Measurements from ENCODE around the gene PAQR8.

Gene PAQR8, protein sequence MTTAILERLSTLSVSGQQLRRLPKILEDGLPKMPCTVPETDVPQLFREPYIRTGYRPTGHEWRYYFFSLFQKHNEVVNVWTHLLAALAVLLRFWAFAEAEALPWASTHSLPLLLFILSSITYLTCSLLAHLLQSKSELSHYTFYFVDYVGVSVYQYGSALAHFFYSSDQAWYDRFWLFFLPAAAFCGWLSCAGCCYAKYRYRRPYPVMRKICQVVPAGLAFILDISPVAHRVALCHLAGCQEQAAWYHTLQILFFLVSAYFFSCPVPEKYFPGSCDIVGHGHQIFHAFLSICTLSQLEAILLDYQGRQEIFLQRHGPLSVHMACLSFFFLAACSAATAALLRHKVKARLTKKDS

DNA sequence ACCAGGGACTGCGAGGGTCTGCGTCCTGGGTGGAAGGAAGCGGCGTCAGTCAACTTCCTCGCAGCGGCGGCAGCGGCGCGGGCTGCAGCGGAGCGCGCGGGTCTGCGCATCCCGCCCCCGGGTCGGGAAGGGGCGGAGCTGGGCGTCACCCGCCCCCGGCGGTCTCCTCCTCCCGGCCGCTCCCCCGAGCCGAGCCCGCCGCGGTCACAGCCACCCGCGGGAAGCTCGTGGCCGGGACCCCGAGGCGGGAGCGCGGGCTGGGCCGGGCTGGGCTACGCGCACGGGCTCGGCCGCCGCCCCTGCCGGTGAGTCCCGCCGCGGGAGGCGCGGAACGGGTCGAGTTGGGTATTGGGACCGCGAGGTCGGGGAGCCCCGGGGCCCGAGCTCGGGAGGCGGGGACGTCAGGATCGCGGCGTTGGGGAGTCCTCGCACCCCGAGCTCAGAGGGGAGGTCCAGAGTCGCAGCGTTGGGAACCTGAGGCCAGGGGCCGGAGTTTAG lies at the start of gene PAQR8:
Gene PAQR8 (plus strand): TSS at position 207 of the 498 bp plus-strand sequence. CDS start 41,063 bp downstream, outside the sequence.
- peak; percentile 65 to 79 for DNase-seq

DNA sequence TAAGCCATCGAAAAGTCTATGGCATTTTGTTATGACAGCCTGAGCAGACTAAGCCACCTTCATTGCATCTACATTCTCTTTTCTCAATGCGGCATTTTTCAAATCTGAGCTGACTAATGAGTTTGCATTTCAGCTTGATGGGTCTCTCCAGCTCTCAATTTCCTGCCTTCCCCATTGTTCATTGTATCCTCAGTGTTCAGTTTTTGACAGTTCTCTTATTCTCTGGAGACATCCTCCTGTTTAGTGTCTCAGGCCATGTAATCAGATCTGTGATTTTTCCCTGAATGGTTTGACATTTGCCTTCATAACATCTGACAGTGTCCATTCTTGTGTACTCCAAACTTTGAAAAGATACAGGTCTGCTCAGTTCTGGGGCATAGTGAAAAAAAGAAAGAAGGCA lies 49.5 kb upstream of the PAQR8 start:
- no peak for DNase-seq

DNA sequence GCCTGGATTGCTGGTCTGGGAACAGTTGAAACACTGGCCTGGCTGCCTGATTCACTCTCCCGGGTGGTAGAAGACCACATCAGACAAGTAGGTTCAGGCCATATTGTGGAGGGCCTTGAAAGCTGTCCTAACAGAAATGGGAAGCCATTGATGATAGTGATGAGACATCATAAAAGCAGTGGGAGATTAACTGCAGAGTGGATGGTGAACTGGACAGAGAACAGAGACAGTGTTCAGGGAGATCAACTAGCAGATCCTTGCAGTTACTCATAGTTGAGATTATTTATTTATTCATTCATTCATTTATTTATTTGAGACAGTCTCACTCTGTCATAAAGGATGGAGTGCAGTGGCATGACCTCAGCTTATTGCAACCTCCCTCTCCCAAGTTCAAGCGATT lies 47.2 kb upstream of the PAQR8 start:
- DNase-seq, result no peak

DNA sequence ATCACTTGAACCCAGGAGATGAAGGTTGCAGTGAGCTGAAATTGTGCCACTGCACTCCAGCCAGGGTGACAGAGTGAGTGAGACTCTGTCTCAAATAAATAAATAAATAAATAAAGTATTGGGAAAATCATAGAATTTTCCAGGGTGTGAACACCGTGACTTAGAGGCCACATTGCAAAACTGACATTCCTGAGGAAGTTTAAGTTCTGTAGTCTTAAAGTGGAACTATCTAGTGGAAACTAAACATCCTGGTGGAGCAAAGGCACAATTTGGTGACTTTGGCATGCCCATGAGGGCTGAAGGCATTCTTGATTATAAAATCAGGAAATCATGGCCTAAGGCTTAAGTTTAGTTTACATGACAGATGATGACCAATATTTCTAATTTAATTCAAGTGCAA lies 44.7 kb upstream of the PAQR8 start:
- DNase-seq, result no peak

DNA sequence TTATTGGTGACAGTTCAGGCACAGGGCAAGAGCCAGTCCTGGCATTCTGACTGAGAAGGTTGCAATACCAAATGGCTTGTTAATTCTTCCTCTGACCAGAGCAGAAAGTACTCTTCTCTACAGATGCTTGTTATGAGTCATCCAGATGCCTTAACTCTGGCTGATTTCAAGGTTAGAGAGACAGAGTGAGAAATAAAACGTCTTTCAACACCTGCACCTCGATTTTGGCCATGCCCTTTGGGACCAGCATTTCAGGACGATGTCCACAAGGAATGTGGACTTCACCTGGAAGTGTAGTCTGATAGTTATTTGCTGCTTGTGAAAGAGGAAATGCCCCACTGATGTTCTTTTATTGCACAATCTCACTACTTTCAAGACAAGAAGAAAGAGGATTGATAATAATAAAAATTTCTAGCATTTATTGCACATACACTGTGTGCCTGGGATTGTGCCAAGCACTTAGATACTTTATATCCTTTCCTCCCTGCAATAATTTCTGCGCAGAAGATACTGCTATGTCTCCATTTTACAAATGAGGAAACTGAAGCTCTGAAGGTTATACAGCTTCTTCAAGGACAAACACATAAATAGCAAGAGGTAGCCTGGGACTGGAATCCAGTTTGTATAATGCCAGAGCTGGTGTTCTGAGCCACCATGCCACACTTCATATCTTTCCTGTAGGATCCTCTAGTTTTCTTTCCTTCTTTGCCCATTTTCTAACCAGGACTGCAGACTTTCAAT lies 43.9 kb upstream of the PAQR8 start:
- no peak for DNase-seq

DNA sequence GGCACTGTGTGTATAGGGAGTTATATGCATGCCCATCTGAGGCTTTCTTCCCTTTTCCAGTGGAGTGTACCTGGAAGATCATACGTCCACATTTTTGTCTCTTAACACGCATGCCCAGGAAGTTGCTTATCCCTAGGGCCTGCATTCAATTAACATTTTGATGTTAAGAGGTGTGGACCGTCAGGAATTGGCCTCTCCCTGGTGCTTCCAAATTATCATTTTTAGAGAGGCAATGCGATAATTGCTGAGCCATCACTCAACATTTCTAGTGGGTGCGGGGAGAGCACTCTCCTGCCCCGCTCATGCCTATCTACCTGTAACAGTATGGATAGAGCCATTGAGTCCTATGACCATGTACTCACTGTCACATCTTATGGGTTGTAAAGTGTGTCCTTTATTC lies 37.8 kb upstream of the PAQR8 start:
- no peak for DNase-seq

DNA sequence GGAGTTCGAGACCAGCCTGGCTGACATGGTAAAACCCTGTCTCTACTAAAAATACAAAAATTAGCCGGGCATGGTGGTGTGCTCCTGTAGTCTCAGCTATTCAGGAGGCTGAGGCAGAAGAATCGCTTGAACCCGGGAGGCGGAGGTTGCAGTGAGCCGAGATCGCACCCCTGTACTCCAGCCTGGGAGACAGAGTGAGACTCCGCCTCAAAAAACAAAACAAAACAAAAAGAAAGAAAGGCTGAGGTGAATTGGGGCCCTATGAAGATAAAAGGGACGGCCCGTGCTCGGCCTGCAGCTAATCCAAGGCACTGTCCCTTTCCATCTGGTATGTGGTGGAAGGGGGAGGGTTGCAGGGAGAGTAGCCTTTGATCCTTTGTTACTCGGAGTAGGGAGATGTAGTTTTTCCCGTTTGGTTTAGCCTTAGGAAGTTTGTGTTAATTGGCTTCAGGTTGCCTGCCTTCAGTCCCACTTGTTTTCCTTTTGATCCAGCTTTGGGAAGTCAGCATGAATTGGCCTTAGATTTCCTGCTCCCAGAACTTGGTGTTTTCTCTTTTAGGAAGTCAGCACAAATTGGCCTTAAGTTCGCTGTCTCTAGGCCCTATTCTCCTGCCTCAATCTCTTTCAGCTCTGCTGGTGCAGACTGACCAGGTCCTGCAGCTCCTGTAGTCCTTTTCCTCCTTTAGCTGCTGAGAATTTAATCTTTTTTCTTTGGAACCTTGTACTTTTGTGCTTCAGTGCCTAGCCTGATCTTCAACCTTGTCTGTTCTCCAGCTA lies 36.1 kb upstream of the PAQR8 start:
- DNase-seq, result no peak

DNA sequence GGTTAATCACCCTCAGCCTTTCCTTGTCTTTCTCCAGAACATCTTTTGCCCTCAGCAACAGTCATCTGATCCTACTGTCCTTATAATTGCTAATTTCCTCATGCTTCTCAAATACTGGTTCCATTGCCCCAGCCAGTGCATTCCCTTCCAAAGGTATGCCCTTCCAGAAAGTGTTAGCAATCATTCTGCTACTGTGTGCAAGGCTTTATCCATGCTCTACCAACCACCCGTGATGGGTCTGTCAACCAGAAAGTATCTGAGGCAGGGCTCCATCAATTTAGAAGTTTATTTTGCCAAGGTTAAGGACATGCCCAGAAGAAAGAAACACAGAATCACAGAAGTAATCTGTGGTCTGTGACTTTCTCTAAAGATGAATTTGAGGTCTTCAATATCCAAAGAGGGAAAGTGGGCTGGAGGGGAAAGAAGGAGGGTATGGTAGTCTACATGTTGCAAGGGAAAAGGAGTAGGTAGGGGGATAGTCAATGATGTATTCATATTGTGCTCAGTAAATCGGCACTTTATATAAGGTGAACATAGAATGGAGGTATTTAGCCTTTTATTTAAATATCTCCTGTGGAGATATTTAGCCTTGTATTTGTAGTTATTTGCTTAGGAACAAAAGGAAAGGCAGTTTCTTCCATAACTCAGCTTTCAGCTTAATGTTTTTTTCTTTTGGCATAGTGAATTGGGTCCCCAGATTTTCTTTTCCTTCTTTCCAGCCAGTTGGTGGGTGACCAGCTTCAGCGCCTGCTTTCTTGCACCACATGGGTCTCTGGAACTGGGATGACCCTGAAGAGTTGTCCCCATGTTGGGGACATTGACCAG lies 35.2 kb upstream of the PAQR8 start:
- DNase-seq, result no peak

DNA sequence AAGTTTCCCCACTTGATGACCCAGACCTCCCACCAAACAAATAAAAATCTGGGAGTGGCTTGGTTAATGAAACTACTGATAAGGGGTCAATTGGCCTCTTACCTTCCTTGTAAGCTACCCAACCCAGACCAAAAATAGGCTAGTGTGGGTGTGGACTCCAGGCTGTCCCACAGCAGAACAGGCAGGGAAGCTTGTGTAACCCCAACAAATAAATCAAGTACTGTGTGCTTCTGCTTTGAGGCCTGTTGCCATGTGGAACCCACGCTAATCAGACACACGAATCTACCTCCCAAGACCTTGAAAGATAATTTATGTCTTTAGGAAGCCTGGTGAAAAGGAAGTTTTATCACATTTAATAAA lies 33.7 kb upstream of the PAQR8 start:
- no peak for DNase-seq

DNA sequence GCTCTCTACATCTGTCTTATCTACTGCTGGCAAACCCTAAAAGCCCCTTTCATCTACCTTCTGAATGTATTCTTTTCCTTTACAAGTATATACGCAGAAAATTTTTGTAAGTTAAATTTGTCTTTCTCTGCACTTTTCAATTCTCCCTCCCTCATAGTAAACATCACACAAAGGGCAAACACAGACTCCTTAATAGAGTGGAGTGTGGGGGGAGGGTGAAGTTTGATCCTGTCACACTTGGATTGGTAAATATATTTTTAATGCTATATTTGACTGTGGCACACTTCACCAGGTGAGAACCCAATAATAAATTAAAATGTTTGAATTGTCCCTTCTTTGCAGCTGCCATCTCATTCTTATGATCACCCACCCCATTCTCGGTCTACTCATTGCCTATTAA lies 33.2 kb upstream of the PAQR8 start:
- DNase-seq, result peak; percentile 12 to 67

DNA sequence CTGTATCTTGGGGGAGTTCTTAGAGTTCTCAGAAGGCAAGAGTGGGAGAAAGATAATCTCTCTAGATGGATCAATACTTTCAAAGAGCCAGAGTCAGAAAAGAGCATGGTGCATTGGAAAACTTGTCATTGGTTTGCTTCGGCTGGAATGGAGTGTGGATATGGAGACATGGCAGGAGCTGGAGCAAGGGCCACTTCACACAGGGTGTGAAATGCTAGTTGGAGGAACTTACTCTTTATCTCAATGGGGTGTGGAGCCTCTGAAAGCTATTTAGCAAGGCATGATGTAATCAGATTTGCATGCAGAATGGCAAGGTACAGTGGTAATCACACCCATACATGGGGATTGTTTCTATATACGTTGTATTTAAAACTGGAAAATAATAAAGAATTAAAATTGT lies 31.5 kb upstream of the PAQR8 start:
- no peak for DNase-seq

DNA sequence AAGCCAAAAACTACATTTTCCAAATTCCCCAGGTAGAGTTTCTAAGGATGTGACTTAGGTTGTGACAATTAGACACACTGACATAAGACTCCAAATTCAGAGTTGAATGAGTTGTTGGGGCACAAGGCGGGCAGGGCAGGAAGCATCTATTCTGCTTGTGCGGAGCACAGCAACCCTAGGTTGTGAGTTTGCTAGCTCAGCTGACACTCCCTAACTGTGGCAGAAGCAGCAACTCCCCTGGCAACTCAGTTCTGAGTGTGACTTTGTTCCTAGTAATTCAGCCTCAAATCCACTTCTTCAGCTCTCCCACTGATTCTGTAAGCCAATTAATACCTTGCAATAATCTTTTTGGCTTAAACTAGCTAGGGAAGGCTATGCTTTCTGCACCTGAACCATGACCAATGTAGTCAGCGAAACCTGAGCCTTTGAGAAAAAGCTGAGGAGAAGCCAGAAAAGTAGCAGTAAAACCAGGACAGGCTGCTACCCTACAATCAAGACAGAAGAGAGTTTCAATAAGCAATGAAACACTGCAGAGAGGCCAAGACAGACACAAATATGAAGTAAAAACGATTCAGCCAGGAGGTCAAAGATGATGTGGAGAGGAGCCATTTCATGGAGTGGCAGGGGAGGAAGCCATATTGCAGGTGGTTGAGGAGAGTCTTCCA lies 30.0 kb upstream of the PAQR8 start:
- DNase-seq, result no peak

DNA sequence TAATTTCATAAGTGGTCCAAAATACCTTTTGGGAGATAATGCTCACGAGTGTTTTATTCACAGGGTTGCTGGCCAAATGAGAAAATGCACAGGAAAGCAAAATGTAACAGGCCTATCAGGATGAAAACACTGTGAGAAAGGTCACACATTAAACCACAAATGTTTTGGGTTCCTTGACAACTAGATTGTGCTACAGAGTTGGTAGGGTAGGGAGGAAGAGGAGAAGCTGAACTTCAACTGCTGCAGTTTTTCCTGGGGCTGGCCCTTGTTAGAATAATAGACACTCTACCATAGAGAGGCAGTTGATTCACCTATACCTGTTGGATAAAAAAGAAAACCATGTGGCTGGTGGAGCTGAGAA lies 28.1 kb upstream of the PAQR8 start:
- DNase-seq, result no peak

DNA sequence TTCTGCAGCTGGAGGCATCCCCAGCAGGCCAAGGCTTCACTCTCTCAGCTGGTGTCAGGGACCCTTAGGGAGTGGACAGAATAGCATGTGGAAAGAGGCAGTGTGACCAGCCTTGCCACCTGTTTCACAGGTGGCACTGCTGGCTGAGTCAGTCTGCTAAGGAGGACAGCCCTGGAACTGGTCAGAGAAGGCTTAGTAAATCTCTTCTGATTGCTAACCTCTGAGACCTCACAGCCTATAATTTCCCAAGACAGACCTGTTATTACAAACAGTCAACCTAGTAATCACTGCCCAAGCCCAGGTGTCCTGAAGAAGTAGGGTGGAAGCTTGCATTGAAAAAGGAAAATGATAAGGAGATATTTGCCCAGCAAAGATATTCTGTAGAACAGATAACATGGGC lies 26.4 kb upstream of the PAQR8 start:
- DNase-seq, result no peak

DNA sequence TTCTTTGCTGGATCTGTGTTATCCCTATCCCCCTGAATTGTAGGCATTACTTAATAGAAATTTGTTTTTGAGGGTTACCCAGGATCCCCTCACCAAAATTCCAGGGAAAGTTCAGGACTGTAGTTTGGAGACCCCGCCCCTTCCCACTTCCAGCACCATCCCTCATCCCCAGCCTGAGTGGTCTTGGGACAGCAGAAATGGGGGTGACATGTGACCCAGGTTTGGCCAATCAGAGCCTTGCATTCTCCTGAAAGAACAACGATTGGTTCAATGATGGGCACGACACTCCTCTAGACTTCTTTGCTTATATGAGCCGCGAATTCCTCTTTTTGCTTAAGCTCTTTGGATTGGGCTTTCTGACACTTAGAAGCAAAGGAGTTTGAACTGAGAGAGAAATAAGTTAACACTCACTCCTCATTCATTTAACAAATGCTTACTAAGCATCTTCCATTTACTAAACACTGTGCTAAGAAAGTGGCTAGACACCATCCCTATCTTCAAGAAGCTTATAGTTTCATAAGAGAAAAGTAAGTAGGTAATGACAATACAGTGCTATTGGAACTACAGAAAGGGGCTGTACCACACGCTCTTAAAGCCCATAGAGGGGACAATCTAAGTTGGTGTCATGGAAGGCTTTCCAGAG lies 24.9 kb upstream of the PAQR8 start:
- no peak for DNase-seq

DNA sequence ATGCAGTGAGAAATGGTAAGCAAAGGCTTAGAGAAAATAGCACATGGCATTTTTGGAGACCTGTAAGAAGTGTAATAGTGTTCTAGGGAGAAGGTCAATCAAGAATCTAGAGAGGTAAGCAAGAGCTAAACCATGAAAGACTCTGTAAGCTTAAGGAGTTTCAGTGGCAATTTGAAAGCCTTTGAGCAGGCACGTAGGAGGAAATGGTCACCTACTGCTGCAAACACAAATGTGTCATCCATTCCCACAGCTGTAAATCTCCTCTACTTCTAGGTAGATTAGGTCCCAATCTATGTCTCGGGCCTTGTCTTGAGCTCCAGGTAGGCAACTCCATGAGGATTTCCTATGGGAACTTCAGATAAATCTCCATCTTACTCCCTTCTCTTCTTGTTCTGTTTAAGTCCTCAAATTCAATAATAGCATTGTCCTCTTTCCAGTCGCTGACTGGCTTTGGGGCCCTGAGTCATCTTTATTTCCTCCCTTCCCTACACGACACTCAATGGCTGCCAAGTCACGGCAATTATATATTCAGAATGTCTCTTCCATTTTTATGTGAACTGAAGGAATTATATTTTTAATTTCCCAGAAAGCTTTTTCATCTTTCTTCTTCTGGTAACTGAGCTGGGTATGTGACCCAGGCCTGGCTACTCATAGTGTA lies 24.2 kb upstream of the PAQR8 start:
- no peak for DNase-seq

DNA sequence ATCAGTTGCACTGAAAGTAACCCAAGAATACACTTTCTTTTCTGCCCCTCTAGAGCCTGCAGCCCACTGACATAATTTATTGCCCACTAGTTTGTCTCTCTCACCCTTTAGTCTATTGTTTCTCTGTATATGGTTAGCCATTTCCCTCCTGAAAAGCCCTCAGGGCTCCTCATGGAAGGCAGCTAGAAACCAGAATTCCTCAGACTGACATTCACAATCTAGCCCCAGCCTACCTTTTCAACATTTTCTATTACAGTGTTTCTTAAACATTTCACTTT lies 21.4 kb upstream of the PAQR8 start:
- DNase-seq, result no peak

DNA sequence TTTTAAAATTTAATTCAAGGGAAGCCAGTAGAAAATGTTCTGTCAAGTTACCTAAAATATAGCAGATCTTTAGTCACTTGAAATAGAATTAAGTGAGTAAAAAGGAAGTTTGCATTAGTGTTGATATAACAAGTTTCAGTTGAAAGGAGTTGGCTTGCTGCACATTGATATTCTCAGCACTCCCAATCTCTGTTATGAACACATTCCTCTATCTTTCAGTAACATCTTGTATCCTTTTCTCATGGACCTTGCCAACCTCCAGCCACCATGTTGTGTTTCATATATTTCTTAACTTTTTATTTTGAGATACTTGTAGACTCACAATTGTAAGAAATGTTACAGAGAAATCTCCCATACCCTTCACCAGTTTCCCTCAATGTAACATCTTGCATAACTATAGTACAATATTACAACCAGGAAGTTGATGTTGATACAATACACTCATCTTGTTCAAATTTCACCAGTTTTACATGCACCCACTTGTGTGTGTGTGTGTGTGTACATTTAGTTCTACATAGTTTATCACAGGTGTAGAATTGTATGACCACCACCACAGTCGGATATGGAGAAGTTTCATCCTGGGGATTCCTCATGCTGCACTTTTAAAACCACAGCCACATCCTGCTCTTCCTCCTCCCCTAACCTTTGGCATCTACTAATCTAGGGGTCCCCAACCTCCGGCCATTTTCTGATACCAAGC lies 20.2 kb upstream of the PAQR8 start:
- DNase-seq, result no peak

DNA sequence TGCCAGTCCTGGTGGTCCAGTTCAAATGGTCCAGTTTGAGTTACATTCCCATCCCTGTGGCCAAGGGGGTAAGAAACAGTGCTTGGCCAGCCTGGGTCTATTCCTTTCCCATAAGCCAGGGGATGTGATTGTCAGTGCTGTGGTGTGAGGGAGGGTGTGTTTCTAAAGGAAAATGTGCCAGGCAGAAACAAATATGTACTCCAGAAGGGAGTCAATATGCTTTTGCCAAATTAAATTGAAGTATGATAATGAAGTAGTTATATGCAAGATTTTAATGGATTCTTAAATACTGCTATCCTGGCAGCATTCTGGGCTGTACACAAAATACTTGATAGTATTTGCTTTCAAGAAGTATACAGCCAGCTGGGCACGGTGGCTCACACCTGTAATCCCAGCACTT lies 16.6 kb upstream of the PAQR8 start:
- DNase-seq, result no peak

DNA sequence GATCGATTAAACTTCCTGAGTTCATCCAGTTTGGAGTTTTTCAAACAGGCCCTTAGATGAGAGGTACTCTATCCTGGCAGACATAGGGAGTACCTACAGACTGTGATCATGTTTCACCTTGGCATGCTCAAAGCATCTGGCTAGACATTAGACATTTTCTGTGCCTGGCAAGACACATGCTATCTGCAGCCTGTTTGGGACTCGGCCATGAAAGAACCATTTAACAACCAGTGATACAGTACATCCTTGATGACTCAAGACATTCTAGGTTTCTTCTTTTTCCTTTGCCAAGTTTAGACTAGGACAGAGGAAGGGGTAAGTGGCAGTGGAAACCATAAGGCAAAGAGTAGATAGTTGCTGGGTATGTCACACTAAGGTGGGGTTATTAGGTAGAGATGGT lies 15.4 kb upstream of the PAQR8 start:
- DNase-seq, result no peak

DNA sequence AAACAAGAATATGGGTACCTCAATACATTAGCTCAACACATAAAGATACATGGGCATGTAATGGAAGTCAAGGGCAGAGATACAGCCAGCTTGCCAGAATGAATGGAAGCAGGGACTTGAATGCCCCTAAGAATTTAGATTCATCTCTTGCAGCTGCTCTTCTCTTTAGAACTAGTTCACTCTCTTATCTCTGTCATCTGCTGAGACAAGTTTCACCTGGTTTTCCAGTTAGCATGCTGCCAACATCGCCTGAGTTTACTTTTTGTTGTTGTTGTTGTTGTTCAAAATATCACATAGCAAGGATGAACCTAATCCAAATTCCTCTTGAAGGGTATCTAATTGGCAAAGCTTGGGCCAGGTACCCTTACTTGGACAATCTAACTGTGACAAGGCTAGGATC lies 14.1 kb upstream of the PAQR8 start:
- DNase-seq, result no peak
